ENCODE data around the gene VPS37D. TPM values are rescaled to one million over a fixed set of nuclear protein-coding genes. Genes with fewer than 3 reads are reported as not detected.
"Not testable (repeated sequence)": the region's sequence is repeated elsewhere in the genome, so short reads cannot be mapped to it uniquely, and the experiment has no call there.

VPS37D gene
- total and polyA plus RNA-seq, 10 of the 15 experiments (the other 5 are each of a cell fraction or from before 2014, with no cell fraction given): 0.10 to 0.45 (median 0.16) TPM; not detected in 6

DNA sequence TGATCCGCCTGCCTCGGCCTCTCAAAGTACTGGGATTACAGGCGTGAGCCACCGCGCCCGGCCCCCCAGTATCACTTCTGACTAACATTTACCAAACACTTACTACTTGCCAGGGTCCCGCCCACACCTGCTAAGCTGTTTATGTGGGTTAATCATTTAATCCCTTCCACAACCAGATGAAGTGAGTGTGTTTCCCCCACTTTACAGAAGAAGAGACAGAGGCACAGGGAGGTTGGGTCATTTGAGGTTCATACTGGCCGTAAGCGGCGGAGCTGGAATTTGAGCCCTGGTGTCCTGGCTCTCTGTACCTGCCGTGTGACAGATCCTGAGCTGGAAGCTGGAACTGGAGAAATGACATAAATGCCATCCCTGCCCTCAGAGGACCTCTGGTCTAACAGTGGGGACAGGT is 15.1 kb upstream of the VPS37D start (continued):
- TF ChIP-seq, protein P1, sequence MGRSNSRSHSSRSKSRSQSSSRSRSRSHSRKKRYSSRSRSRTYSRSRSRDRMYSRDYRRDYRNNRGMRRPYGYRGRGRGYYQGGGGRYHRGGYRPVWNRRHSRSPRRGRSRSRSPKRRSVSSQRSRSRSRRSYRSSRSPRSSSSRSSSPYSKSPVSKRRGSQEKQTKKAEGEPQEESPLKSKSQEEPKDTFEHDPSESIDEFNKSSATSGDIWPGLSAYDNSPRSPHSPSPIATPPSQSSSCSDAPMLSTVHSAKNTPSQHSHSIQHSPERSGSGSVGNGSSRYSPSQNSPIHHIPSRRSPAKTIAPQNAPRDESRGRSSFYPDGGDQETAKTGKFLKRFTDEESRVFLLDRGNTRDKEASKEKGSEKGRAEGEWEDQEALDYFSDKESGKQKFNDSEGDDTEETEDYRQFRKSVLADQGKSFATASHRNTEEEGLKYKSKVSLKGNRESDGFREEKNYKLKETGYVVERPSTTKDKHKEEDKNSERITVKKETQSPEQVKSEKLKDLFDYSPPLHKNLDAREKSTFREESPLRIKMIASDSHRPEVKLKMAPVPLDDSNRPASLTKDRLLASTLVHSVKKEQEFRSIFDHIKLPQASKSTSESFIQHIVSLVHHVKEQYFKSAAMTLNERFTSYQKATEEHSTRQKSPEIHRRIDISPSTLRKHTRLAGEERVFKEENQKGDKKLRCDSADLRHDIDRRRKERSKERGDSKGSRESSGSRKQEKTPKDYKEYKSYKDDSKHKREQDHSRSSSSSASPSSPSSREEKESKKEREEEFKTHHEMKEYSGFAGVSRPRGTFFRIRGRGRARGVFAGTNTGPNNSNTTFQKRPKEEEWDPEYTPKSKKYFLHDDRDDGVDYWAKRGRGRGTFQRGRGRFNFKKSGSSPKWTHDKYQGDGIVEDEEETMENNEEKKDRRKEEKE (IDR thresholded peaks at IDR 0.05): no peak
- TF ChIP-seq NR2F1 (conservative IDR thresholded peaks at IDR 0.05) (no peak), DPF2 (IDR thresholded peaks at IDR 0.05) (no peak), SRF (IDR thresholded peaks at IDR 0.05; ENCODE audit: low read depth in 2 of 2, low read length in 2 of 2) (no peak)
- TF ChIP-seq, protein P2, sequence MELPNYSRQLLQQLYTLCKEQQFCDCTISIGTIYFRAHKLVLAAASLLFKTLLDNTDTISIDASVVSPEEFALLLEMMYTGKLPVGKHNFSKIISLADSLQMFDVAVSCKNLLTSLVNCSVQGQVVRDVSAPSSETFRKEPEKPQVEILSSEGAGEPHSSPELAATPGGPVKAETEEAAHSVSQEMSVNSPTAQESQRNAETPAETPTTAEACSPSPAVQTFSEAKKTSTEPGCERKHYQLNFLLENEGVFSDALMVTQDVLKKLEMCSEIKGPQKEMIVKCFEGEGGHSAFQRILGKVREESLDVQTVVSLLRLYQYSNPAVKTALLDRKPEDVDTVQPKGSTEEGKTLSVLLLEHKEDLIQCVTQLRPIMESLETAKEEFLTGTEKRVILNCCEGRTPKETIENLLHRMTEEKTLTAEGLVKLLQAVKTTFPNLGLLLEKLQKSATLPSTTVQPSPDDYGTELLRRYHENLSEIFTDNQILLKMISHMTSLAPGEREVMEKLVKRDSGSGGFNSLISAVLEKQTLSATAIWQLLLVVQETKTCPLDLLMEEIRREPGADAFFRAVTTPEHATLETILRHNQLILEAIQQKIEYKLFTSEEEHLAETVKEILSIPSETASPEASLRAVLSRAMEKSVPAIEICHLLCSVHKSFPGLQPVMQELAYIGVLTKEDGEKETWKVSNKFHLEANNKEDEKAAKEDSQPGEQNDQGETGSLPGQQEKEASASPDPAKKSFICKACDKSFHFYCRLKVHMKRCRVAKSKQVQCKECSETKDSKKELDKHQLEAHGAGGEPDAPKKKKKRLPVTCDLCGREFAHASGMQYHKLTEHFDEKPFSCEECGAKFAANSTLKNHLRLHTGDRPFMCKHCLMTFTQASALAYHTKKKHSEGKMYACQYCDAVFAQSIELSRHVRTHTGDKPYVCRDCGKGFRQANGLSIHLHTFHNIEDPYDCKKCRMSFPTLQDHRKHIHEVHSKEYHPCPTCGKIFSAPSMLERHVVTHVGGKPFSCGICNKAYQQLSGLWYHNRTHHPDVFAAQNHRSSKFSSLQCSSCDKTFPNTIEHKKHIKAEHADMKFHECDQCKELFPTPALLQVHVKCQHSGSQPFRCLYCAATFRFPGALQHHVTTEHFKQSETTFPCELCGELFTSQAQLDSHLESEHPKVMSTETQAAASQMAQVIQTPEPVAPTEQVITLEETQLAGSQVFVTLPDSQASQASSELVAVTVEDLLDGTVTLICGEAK (IDR thresholded peaks at IDR 0.05; ENCODE audit: borderline replicate concordance): no peak

DNA sequence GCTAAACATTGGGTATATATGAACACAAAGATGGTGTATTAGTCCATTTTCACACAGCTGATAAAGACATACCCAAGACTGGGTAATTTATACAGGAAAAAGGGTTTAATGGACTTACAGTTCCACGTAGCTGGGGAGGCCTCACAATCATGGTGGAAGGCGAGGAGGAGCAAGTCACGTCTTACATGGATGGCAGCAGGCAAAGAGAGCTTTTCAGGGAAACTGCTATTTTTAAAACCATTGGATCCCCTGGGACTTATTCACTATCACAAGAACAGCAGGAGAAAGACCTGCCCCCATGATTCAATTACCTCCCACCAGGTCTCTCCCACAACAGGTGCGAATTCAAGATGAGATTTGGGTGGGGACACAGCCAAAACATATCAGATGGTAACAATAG is 12.3 kb upstream of the VPS37D start:
- H3K27me3 ChIP-seq (replicated peaks in 1 of 2; ENCODE audit: control insufficient read depth in 2 of 2, insufficient read depth in 2 of 2, low read length in 1 of 2); FAIRE-seq; BruUV-seq (replicated peaks); intact Hi-C loops (cut with micrococcal nuclease; ENCODE audit: unreplicated experiment); ATAC-seq; H3K27ac ChIP-seq (ENCODE audit: control insufficient read depth, insufficient read depth); H3K79me2 ChIP-seq (ENCODE audit: control insufficient read depth, insufficient read depth, low read length); DNase-seq (ENCODE audit: low read depth, low spot score); H3K4me1 ChIP-seq (ENCODE audit: control insufficient read depth, insufficient read depth, low read length); H3K4me3 ChIP-seq; H2AFZ ChIP-seq (ENCODE audit: control insufficient read depth, low read depth, low read length); H3K9ac ChIP-seq (ENCODE audit: control insufficient read depth, insufficient read depth, low read length); RAD21 ChIA-PET (ENCODE audit: unreplicated experiment); H3K9me3 ChIP-seq (replicated peaks; ENCODE audit: control insufficient read depth, insufficient read depth, low read length); H3K4me2 ChIP-seq (ENCODE audit: control insufficient read depth, insufficient read depth); POLR2A ChIA-PET; H4K20me1 ChIP-seq (ENCODE audit: control insufficient read depth, insufficient read depth); SMC1A ChIA-PET (ENCODE audit: uncharacterized antibody, unreplicated experiment); in situ Hi-C loops (cut with MboI); H3K36me3 ChIP-seq (ENCODE audit: control insufficient read depth in 2 of 2, insufficient read depth in 2 of 2, low read length in 1 of 2): not testable (repeated sequence)
- WGBS (ENCODE audit: insufficient coverage, insufficient replicate concordance, low lambda C conversion rate, missing lambda C conversion rate): 14% methylated on average over 4 of the region's 4 CpGs
- CTCF ChIA-PET: interaction anchor here (0.6 kb wide), 1 partner anchor 9 kb away, joined by 3 read pairs; no protein-coding TSS in a partner anchor

Measured in GM12878 (cell line).